ENCODE data around the gene VAV2. TPM values are rescaled to one million over a fixed set of nuclear protein-coding genes. Genes with fewer than 3 reads are reported as not detected.
A peak's percentile ranks its signal among the peaks of the same experiment; 100 is the strongest.

The VAV2 gene
- total RNA-seq, 4 donors from 2014 or later, result 10.3 to 20.1 (median 13.1) TPM

GRCh38 chr9:133787754-133788025, 204.4 kb downstream of the VAV2 start:
- 50 to 55% methylated on average over 5 of the region's 5 CpGs for whole genome bisulfite sequencing, 2 donors

GRCh38 chr9:133786907-133787753, 205.0 kb downstream of the VAV2 start:
- H3K36me3 ChIP-seq, result peaks cover 0 to 66% (median 0%) of the 10 kb centered on the region in 3 donors
- WGBS, 2 donors, result 73 to 81% methylated on average over 13 to 15 of the region's 17 CpGs
- H3K4me3 ChIP-seq, result no peak overlapping the region
- DNase-seq (ENCODE audit: low spot score in 2 of 2), result no peak
- no peaks in the 10 kb centered on the region for H3K27me3 ChIP-seq
- H3K4me1 ChIP-seq, result peaks cover 3 to 33% (median 27%) of the 10 kb centered on the region in 4 donors
- peak overlapping the region in 1 of 4 donors; percentile 64 for H3K27ac ChIP-seq
- no peaks in the 10 kb centered on the region for H3K9me3 ChIP-seq
- no peak for TF ChIP-seq EP300 (IDR thresholded peaks at IDR 0.05)
- no peak for TF ChIP-seq CTCF (IDR thresholded peaks at IDR 0.05)
- no peak for TF ChIP-seq POLR2A (IDR thresholded peaks at IDR 0.05)

More at GRCh38 chr9:133787754-133788025, 204.4 kb downstream of the VAV2 start:
- DNase-seq (ENCODE audit: low spot score in 2 of 2), result no peak
- Histone ChIP-seq H3K4me1 (peaks cover 3 to 34% (median 27%) of the 10 kb centered on the region in 4 donors), H3K9me3 (no peaks in the 10 kb centered on the region), H3K36me3 (peaks cover 0 to 66% (median 0%) of the 10 kb centered on the region in 3 donors), H3K4me3 (no peak overlapping the region), H3K27ac (peak overlapping the region in 2 of 4 donors; percentile 34 to 64), H3K27me3 (no peaks in the 10 kb centered on the region)
- TF ChIP-seq POLR2A (IDR thresholded peaks at IDR 0.05) (no peak), EP300 (IDR thresholded peaks at IDR 0.05) (no peak), CTCF (IDR thresholded peaks at IDR 0.05) (no peak)

- H3K27ac ChIP-seq, result peak overlapping the region in 1 of 4 donors; percentile 60
- no peaks in the 10 kb centered on the region for H3K27me3 ChIP-seq
- 71 to 84% methylated on average over 11 of the region's 11 CpGs for WGBS, 2 donors
- no peaks in the 10 kb centered on the region for H3K9me3 ChIP-seq
- no peak for DNase-seq (ENCODE audit: low spot score in 2 of 2)
- H3K4me1 ChIP-seq, result peaks cover 3 to 33% (median 27%) of the 10 kb centered on the region in 4 donors
- TF ChIP-seq CTCF (IDR thresholded peaks at IDR 0.05) (no peak), POLR2A (IDR thresholded peaks at IDR 0.05) (no peak), EP300 (IDR thresholded peaks at IDR 0.05) (no peak)
- H3K4me3 ChIP-seq, result no peak overlapping the region
- peaks cover 0 to 66% (median 0%) of the 10 kb centered on the region in 3 donors for H3K36me3 ChIP-seq
Measured at GRCh38 chr9:133786371-133786753, 205.8 kb downstream of the VAV2 start.

GRCh38 chr9:133785753-133786370, 206.3 kb downstream of the VAV2 start:
- H3K4me1 ChIP-seq, result peaks cover 3 to 33% (median 27%) of the 10 kb centered on the region in 4 donors
- H3K9me3 ChIP-seq, result no peaks in the 10 kb centered on the region
- H3K4me3 ChIP-seq, result no peak overlapping the region
- H3K27me3 ChIP-seq, result no peaks in the 10 kb centered on the region
- TF ChIP-seq POLR2A (IDR thresholded peaks at IDR 0.05), result no peak
- no peak for TF ChIP-seq CTCF (IDR thresholded peaks at IDR 0.05)
- no peak for TF ChIP-seq EP300 (IDR thresholded peaks at IDR 0.05)
- H3K36me3 ChIP-seq, result peaks cover 0 to 64% (median 0%) of the 10 kb centered on the region in 3 donors
- DNase-seq (ENCODE audit: low spot score in 2 of 2), result no peak
- 87 to 88% methylated on average over 16 of the region's 16 CpGs for WGBS, 2 donors
- no peak overlapping the region for H3K27ac ChIP-seq

Measured in tibial nerve (tissue), 4 donors.